ENCODE measurements around the gene CDH23.

Gene CDH23

GRCh38 chr10:71750124-71750841, 353.6 kb downstream of the CDH23 start:
- no peak for DNase-seq

GRCh38 chr10:71750986-71751385, 354.3 kb downstream of the CDH23 start:
- DNase-seq = no peak

GRCh38 chr10:71751515-71752224, 354.9 kb downstream of the CDH23 start:
- DNase-seq = no peak

GRCh38 chr10:71752391-71753090, 355.8 kb downstream of the CDH23 start:
- peak; percentile 59 for DNase-seq

GRCh38 chr10:71753091-71753959, 356.6 kb downstream of the CDH23 start:
- no peak for DNase-seq

- no peak for DNase-seq
These were observed 357.3 kb downstream of the CDH23 start for GRCh38 chr10:71753960-71754505.

GRCh38 chr10:71754562-71754961, 357.8 kb downstream of the CDH23 start:
- DNase-seq = no peak

GRCh38 chr10:71755179-71755879, 358.6 kb downstream of the CDH23 start:
- DNase-seq = no peak

- DNase-seq = peak; percentile 49
These were observed 359.8 kb downstream of the CDH23 start for GRCh38 chr10:71756311-71757191.

- DNase-seq = peak; percentile 58
These were observed 360.7 kb downstream of the CDH23 start for GRCh38 chr10:71757399-71757922.

- DNase-seq = peak; percentile 72
These were observed 364.4 kb downstream of the CDH23 start for GRCh38 chr10:71761105-71761511.

- DNase-seq = no peak
These were observed 364.9 kb downstream of the CDH23 start for GRCh38 chr10:71761541-71762113.

GRCh38 chr10:71762324-71762723, 365.6 kb downstream of the CDH23 start:
- DNase-seq = no peak

- no peak for DNase-seq
These were observed 366.8 kb downstream of the CDH23 start for GRCh38 chr10:71763352-71764127.

- DNase-seq = no peak
These were observed 368.6 kb downstream of the CDH23 start for GRCh38 chr10:71765176-71765904.

- no peak for DNase-seq
These were observed 369.4 kb downstream of the CDH23 start for GRCh38 chr10:71765906-71766716.

GRCh38 chr10:71766717-71767419, 370.1 kb downstream of the CDH23 start:
- DNase-seq = no peak
